ENCODE data around the gene CD7.

- TF ChIP-seq POLR2A (IDR thresholded peaks at IDR 0.05; ENCODE audit: low read depth, low read length) = no peak
- TF ChIP-seq CTCF (IDR thresholded peaks at IDR 0.05; ENCODE audit: extremely low read depth in 1 of 2, insufficient read depth in 1 of 2, low read depth in 1 of 2, low read length in 2 of 2) = no peak
- no peak for TF ChIP-seq POLR2AphosphoS5 (IDR thresholded peaks at IDR 0.05; ENCODE audit: insufficient read depth, low read depth, low read length)
- no peak for TF ChIP-seq MYC (IDR thresholded peaks at IDR 0.05; ENCODE audit: low read depth, low read length)
- TF ChIP-seq EZH2 (IDR thresholded peaks at IDR 0.05; ENCODE audit: borderline replicate concordance, low read depth, low read length, severe bottlenecking) = no peak
- TF ChIP-seq MAX (IDR thresholded peaks at IDR 0.05; ENCODE audit: insufficient read depth, insufficient read length) = no peak
- TF ChIP-seq GATA2 (IDR thresholded peaks at IDR 0.05; ENCODE audit: insufficient read depth, insufficient read length, low read depth, low read length) = no peak
These were observed 33.9 kb upstream of the CD7 start for GRCh38 chr17:82351254-82351712.

Measured in endothelial cell of umbilical vein (primary cell).